HUES6 (cell line): ENCODE data around the gene TRPM5.

Experiments
- H3K27ac ChIP-seq: 2 replicates; pipeline ENCODE4 v1.7.0; 2013; ENCODE audit warnings: low read depth, mild to moderate bottlenecking, low read length, inconsistent platforms
- H3K27me3 ChIP-seq: 2 replicates; pipeline ENCODE4 v1.6.1; 2013; ENCODE audit warnings: low read length; ENCODE audit not compliant: control insufficient read depth, insufficient read depth
- H3K36me3 ChIP-seq: 2 replicates; pipeline ENCODE4 v1.6.1; 2013; ENCODE audit warnings: low read length; ENCODE audit not compliant: control insufficient read depth, insufficient read depth
- H3K4me1 ChIP-seq: 2 replicates; pipeline ENCODE4 v1.6.1; 2013; ENCODE audit warnings: low read length; ENCODE audit not compliant: control insufficient read depth, insufficient read depth
- H3K4me3 ChIP-seq: 2 replicates; pipeline ENCODE4 v1.5.1; 2013; ENCODE audit warnings: low read depth, low read length
- H3K9ac ChIP-seq: one replicate; pipeline ENCODE4 v1.6.1; 2013; ENCODE audit warnings: mild to moderate bottlenecking, low read length
- H3K9me3 ChIP-seq: 2 replicates; pipeline ENCODE4 v1.6.1; 2013; ENCODE audit warnings: low read depth, low read length; ENCODE audit not compliant: control insufficient read depth, insufficient read depth

TRPM5 gene

GRCh38 chr11:2398664-2399355 is 45.5 kb downstream of the TRPM5 start:
- Histone ChIP-seq H3K27ac (peak overlapping the region; percentile 90; the same call in 1 of the 2 replicates), H3K4me3 (peak overlapping the region; percentile 71), H3K9ac (peak overlapping the region; percentile 88), H3K36me3 (peaks cover 64% of the 10 kb centered on the region), H3K9me3 (no peaks in the 10 kb centered on the region), H3K4me1 (peaks cover 17% of the 10 kb centered on the region; the same call in 1 of the 2 replicates), H3K27me3 (no peaks in the 10 kb centered on the region)

- no peaks in the 10 kb centered on the region for H3K27me3 ChIP-seq
- H3K4me3 ChIP-seq = no peak overlapping the region
- H3K4me1 ChIP-seq = peaks cover 17% of the 10 kb centered on the region; the same call in 1 of the 2 replicates
- no peak overlapping the region for H3K27ac ChIP-seq
- H3K9me3 ChIP-seq = no peaks in the 10 kb centered on the region
- no peak overlapping the region for H3K9ac ChIP-seq
- H3K36me3 ChIP-seq = peaks cover 62% of the 10 kb centered on the region
Observed at GRCh38 chr11:2397005-2397404, 47.3 kb downstream of the TRPM5 start.

GRCh38 chr11:2396471-2396870 is 47.8 kb downstream of the TRPM5 start:
- Histone ChIP-seq H3K9me3 (no peaks in the 10 kb centered on the region), H3K27me3 (no peaks in the 10 kb centered on the region), H3K36me3 (peaks cover 66% of the 10 kb centered on the region), H3K9ac (no peak overlapping the region), H3K4me1 (peaks cover 12% of the 10 kb centered on the region; the same call in 1 of the 2 replicates), H3K27ac (no peak overlapping the region), H3K4me3 (no peak overlapping the region)

GRCh38 chr11:2395856-2396255 is 48.5 kb downstream of the TRPM5 start:
- Histone ChIP-seq H3K9me3 (no peaks in the 10 kb centered on the region), H3K27ac (no peak overlapping the region), H3K9ac (no peak overlapping the region), H3K4me3 (no peak overlapping the region), H3K36me3 (peaks cover 68% of the 10 kb centered on the region), H3K4me1 (peaks cover 10% of the 10 kb centered on the region; the same call in 1 of the 2 replicates), H3K27me3 (no peaks in the 10 kb centered on the region)

DNA sequence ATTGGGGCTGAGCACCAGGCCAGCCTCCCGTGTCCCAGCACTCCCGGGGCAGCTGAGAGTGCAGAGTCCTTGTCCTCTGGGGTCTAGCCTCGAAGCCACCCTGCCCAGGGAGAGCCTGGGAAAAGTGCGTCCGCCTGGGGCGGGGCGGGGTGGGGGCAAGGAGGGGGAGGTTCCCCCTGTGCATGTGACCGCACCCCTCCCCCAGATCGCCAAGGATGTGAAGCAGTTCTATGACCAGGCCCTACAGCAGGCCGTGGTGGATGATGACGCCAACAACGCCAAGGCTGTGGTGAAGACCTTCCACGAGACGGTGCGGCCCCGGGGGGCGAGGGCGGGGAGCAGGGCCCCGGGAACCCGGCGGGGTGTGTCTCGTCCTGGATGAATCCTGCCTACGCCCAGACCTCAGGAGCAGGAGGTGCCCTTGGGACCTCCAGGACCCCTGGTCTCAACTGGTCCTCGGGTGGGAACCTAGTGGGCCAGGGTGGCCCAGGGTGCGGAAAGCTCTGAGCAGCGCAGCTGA is 49.0 kb downstream of the TRPM5 start:
- Histone ChIP-seq H3K9me3 (no peaks in the 10 kb centered on the region), H3K4me3 (no peak overlapping the region), H3K36me3 (peaks cover 68% of the 10 kb centered on the region), H3K4me1 (peaks cover 13% of the 10 kb centered on the region), H3K27me3 (no peaks in the 10 kb centered on the region), H3K27ac (no peak overlapping the region), H3K9ac (no peak overlapping the region)

- peaks cover 73% of the 10 kb centered on the region for H3K36me3 ChIP-seq
- H3K4me1 ChIP-seq = peaks cover 18% of the 10 kb centered on the region
- H3K9me3 ChIP-seq = no peaks in the 10 kb centered on the region
- H3K27ac ChIP-seq = no peak overlapping the region
- no peaks in the 10 kb centered on the region for H3K27me3 ChIP-seq
- H3K9ac ChIP-seq = no peak overlapping the region
- no peak overlapping the region for H3K4me3 ChIP-seq
Observed at GRCh38 chr11:2394818-2395105, 49.6 kb downstream of the TRPM5 start.
